OCI-LY7 (cell line): ENCODE measurements around the gene ALDH3B1.

Experiments used
- CTCF ChIP-seq: fragments of 200-600 bp; sonication (generic); conservative IDR thresholded peaks from 2 replicates; pipeline ENCODE4 v1.5.1; 2014; ENCODE audit warnings: mild to moderate bottlenecking, antibody characterized with exemption, low read length, moderate library complexity, mixed read lengths
- EZH2phosphoT487 ChIP-seq: fragments of 200-600 bp; sonication (generic); IDR thresholded peaks from 2 replicates; pipeline ENCODE4 v1.6.1; 2018; ENCODE audit warnings: low read depth, borderline replicate concordance, mild to moderate bottlenecking, mixed run types, antibody characterized with exemption, low read length, moderate library complexity, mixed read lengths

GRCh38 chr11:68035266-68035876 is 25.2 kb downstream of the ALDH3B1 start:
- TF ChIP-seq CTCF (no peak), EZH2phosphoT487 (no peak)
